ENCODE measurements around the gene PAPSS1.

The PAPSS1 gene

DNA sequence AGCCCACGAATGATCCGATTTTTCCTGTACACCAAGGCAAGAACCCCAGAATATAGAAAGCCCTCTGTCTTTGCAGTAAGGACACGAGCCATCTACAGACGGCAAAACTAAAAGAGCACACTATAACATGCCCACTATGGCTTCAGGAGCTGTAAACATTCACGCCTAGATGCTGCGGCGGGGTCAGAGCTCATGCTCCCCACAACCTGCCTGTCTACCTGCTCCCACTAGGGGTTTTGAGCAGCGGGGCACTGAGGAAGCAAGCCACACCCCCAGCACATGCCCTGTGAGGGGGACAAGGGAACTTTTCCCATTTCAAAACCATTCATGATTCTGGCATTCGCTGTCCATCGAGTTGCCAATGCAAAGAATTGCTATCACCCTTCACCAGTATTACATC lies 144.8 kb downstream of the PAPSS1 start:
- CTCF ChIA-PET = no interaction called here

DNA sequence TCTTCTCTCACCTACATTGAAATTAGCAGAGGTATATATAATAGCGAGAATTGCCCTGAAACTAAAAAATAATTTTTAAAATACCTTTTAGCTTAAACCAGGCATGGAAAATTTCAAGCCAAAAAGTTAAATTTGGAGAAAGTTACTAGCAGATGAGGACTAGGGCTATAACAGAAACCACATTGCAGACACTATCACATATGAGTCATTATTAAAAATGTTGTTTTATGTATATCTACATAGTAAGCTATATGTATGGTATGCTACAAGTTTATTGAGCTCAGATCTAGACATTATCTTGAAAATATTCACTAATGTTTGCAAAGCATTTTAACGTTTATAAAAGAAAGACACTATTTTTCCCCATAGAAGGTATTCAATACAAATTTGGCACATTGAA lies 147.8 kb downstream of the PAPSS1 start:
- DNase-seq (ENCODE audit: low spot score) = no peak
- ChIA-PET CTCF (no interaction called here), POLR2A (ENCODE audit: low non-redundant PET) (no interaction called here)
- no peak overlapping the region for H3K27ac ChIP-seq
- TF ChIP-seq, protein P1, sequence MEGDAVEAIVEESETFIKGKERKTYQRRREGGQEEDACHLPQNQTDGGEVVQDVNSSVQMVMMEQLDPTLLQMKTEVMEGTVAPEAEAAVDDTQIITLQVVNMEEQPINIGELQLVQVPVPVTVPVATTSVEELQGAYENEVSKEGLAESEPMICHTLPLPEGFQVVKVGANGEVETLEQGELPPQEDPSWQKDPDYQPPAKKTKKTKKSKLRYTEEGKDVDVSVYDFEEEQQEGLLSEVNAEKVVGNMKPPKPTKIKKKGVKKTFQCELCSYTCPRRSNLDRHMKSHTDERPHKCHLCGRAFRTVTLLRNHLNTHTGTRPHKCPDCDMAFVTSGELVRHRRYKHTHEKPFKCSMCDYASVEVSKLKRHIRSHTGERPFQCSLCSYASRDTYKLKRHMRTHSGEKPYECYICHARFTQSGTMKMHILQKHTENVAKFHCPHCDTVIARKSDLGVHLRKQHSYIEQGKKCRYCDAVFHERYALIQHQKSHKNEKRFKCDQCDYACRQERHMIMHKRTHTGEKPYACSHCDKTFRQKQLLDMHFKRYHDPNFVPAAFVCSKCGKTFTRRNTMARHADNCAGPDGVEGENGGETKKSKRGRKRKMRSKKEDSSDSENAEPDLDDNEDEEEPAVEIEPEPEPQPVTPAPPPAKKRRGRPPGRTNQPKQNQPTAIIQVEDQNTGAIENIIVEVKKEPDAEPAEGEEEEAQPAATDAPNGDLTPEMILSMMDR (conservative IDR thresholded peaks at IDR 0.05; ENCODE audit: low read depth) = no peak

More for the DNA sequence above, 144.8 kb downstream of the PAPSS1 start:
- H3K27ac ChIP-seq = no peak overlapping the region
- DNase-seq (ENCODE audit: low spot score) = no peak
- POLR2A ChIA-PET (ENCODE audit: low non-redundant PET) = no interaction called here
- TF ChIP-seq, protein P1 (conservative IDR thresholded peaks at IDR 0.05; ENCODE audit: low read depth) = no peak

DNA sequence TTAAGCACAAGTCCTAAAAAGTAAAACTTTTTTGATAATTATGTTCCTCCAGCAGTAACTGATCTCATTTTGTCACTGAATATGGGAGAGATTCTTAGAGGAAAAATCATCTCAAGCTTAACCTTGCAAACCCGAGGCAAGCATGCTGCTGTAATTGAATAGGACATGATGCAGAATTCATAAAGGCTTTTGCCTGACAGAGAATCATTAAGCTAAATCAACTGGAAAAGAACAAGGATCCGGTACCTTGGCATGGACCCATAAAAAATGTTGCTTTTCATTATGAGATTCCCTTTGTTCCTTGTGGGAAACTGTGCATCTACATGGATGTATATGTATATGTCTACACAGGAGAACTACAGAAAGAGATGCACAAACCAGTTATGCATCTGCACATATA lies 149.1 kb downstream of the PAPSS1 start:
- TF ChIP-seq, protein P1 (conservative IDR thresholded peaks at IDR 0.05; ENCODE audit: low read depth) = no peak
- DNase-seq (ENCODE audit: low spot score) = no peak
- ChIA-PET CTCF (interaction anchor here (0.6 kb wide), 1 partner anchor 30 kb away, joined by 3 read pairs; no protein-coding TSS in a partner anchor), POLR2A (ENCODE audit: low non-redundant PET) (no interaction called here)
- H3K27ac ChIP-seq = no peak overlapping the region

DNA sequence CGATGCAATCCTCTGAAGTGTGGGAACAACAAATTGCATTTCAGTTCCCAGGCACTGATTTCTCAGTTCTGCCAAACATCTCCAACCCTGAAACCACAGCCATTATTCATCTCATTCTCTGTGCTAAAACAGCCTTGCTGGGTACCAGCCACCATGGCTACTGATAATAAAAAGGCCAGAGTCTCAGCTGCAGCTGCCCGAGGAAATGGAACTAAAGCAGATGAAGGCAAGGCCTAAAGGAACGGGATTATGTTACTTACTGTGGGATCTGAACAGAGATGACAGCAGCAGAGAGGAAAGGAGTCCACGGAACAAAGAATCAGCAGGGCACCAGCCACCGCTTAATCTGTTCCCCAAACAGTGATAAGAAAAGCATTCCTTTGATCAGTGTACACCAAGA lies 155.7 kb downstream of the PAPSS1 start:
- CTCF ChIA-PET = interaction anchor here (0.6 kb wide), 1 partner anchor 1261 kb away, joined by 3 read pairs; no protein-coding TSS in a partner anchor
- TF ChIP-seq, protein P1 (conservative IDR thresholded peaks at IDR 0.05; ENCODE audit: low read depth) = no peak

More for the DNA sequence above, 155.7 kb downstream of the PAPSS1 start:
- POLR2A ChIA-PET (ENCODE audit: low non-redundant PET) = no interaction called here
- no peak for DNase-seq (ENCODE audit: low spot score)
- H3K27ac ChIP-seq = no peak overlapping the region

All from RWPE1 (cell line).